Heart left ventricle (tissue), 16 donors: ENCODE data around the gene IFT57. TPM values are rescaled to one million over a fixed set of nuclear protein-coding genes. Genes with fewer than 3 reads are reported as not detected.

ENCODE experiments used
- ATAC-seq, 4 donors: fragments of 200-7000 bp; cut with Tn5 transposase; one replicate each; pipeline ENCODE4 v1.9.1; 2020 to 2022; ENCODE audit warnings: moderate library complexity in 4 of 4, mild to moderate bottlenecking in 3 of 4, moderate number of reproducible peaks in 1 of 4
- DNase-seq, 5 donors: peaks; one replicate each; pipeline ENCODE4 v3.0.0-alpha.2; 2020
- H3K27ac ChIP-seq, 12 donors: fragments of 200-600 bp; sonication (generic) in 4 of 12; one replicate each; pipeline versions ENCODE4 v1.5.0 to v1.8.0; 2016 to 2022; ENCODE audit warnings: mild to moderate bottlenecking in 2 of 12
- H3K27me3 ChIP-seq, 9 donors: fragments of 200-600 bp; sonication (generic) in 2 of 9; one replicate each; pipeline versions ENCODE4 v1.5.1 to v1.8.0; 2016 to 2022; ENCODE audit warnings: mild to moderate bottlenecking in 3 of 9
- H3K36me3 ChIP-seq, 9 donors: fragments of 200-600 bp; sonication (generic) in 2 of 9; one replicate each; pipeline versions ENCODE4 v1.5.0 to v1.8.0; 2018 to 2022; ENCODE audit warnings: mild to moderate bottlenecking in 2 of 9
- H3K4me1 ChIP-seq, 12 donors: fragments of 200-600 bp; sonication (generic) in 4 of 12; one replicate each; pipeline versions ENCODE4 v1.5.0 to v1.8.0; 2016 to 2022; ENCODE audit warnings: mild to moderate bottlenecking in 3 of 12
- H3K4me3 ChIP-seq, 12 donors: fragments of 200-600 bp; sonication (generic) in 4 of 12; one replicate each; pipeline versions ENCODE4 v1.5.0 to v1.8.0; 2017 to 2022; ENCODE audit warnings: mild to moderate bottlenecking in 9 of 12, moderate library complexity in 4 of 12
- H3K9me3 ChIP-seq, 12 donors: fragments of 200-600 bp; sonication (generic) in 4 of 12; one replicate each; pipeline versions ENCODE4 v1.5.0 to v1.8.0; 2016 to 2022; ENCODE audit warnings: mild to moderate bottlenecking in 1 of 12
- POLR2A ChIP-seq, 2 donors: fragments of 450-650 bp; IDR thresholded peaks; one replicate each; pipeline ENCODE4 v1.6.1; 2017; ENCODE audit warnings: antibody characterized with exemption in 2 of 2, mild to moderate bottlenecking in 2 of 2, moderate library complexity in 2 of 2
- WGBS, 4 donors: extraction: QIAGEN DNeasy Blood & Tissue Kit in 2 of 4; methylation state at CpG; one replicate each; pipeline versions ENCODE4 v1.1.5 to v1.1.7; 2013 to 2018; 5-methylcytosine and 5-hydroxymethylcytosine counted together
- intact Hi-C, 10 donors: fragments of 100-400 bp; cut with DNase I; formaldehyde crosslinking; loops; one replicate each; pipeline versions ENCODE4 v1.11.1 to v1.14.2; 2022
- polyA plus RNA-seq, 2 donors: library from polyadenylated mRNA; stranded (reverse); fragments of 200-250 nt; gene quantifications; one replicate each; pipeline ENCODE4 v1.2.3, GENCODE V29; 2013
- total RNA-seq, 9 donors: library from RNA; depleted of rRNA in 2 of 9; stranded (reverse); fragments of >200 nt in 2 of 9; fragmentation: NEBNext Ultra II Directional in 3 of 9; extraction: Animal tissue kit (Norgen Biotek cat#: 25700) in 3 of 9; gene quantifications; one replicate each; pipeline versions ENCODE4 v1.1.0 to v1.2.4, GENCODE V29; 2016 to 2023
- TF ChIP-seq, protein P1 (sequence below), 12 donors: fragments of 200-600 bp; sonication (generic) in 4 of 12; IDR thresholded peaks; one replicate each; pipeline versions ENCODE4 v1.5.0 to v1.8.0; 2018 to 2022; ENCODE audit warnings: antibody characterized with exemption in 12 of 12, mild to moderate bottlenecking in 5 of 12
- donor health status: ischemic (EF 13 %, LVEDD 7.1; RV severe dilation, severe dysfunction).
- donor health status: healthy with polysubstance abuse.
- donor health status: DM: no; HTN: yes; CAD: no.
- donor health status: DM: no; HTN: no; CAD: no.
- donor health status: ischemic (EF 25% LVEDD 6.9; RV normal size, moderate dysfunction).
- donor health status: ischemic (EF 25% LVEDD 5.7; RV mildly dilated, moderate dysfunction).
- donor health status: healthy.
- donor health status: DM: yes; HTN: yes; CAD: no.
- donor health status: ischemic (EF 35%, LVEDD 5.7; RV mildly dilated, moderate dysfunction).
- donor health status: nonischemic (EF 11% LVEDD 7.7; RV severe dilation, severe dysfunction).
- donor health status: DM: yes; HTN: yes; CAD: no.
- donor health status: PGD.
- donor health status: ischemic (EF 29% LVEDD 5.4; RV normal size, mild dysfunction).
- donor health status: nonischemic (EF 23%, LVEDD 6.1; RV moderate dilation, normal function).

Gene IFT57
- total and polyA plus RNA-seq, 11 donors = 4.3 to 36.4 (median 22.9) TPM

DNA sequence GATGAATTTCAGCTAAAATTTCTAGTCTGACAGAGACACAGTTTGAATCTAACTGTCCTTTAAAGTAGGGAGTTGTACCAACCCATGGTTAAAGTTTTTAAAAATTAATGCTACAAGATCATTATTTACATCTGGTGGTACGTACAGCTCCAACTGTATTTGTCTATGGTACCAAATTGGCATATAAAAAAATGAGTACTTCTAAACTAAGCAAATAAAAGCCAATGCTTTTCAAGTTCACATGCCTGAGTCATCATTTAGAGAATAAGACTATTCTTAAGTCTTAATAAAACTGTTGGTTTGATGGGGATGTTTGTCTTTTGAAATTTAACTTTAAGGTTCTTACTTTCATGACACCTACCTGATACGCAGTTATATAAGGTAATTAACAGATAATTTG is 21.0 kb upstream of the IFT57 start:
- 88 to 94% (median 91%) methylated on average over 2 of the region's 2 CpGs for WGBS, 4 donors

DNA sequence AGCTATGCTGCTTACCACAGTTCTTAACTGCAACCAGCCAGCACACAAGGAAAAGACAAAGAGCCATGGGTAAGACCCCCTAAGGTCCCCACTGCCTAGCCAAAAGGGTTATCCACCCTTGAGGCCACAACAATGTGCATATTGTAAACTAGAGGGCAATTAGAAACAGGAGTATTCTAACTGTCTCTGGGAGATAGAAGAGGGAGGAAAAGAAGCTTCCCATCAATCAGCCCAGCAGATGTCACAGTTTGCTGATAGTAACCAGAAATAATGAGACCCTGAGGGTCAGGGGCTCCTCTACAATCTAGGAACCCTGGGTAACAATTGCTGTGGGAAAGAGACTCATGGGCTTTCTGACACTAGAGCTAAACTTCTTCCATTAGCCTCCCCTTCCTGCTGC is 20.6 kb upstream of the IFT57 start:
- intact Hi-C loops = no loop called here
- DNase-seq (no peak), ATAC-seq (no peak)
- TF ChIP-seq, protein P1, sequence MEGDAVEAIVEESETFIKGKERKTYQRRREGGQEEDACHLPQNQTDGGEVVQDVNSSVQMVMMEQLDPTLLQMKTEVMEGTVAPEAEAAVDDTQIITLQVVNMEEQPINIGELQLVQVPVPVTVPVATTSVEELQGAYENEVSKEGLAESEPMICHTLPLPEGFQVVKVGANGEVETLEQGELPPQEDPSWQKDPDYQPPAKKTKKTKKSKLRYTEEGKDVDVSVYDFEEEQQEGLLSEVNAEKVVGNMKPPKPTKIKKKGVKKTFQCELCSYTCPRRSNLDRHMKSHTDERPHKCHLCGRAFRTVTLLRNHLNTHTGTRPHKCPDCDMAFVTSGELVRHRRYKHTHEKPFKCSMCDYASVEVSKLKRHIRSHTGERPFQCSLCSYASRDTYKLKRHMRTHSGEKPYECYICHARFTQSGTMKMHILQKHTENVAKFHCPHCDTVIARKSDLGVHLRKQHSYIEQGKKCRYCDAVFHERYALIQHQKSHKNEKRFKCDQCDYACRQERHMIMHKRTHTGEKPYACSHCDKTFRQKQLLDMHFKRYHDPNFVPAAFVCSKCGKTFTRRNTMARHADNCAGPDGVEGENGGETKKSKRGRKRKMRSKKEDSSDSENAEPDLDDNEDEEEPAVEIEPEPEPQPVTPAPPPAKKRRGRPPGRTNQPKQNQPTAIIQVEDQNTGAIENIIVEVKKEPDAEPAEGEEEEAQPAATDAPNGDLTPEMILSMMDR (IDR thresholded peaks at IDR 0.05) = no peak
- TF ChIP-seq POLR2A (IDR thresholded peaks at IDR 0.05) = no peak
- no peaks in the 10 kb centered on the region for H3K36me3 ChIP-seq
- H3K9me3 ChIP-seq = no peaks in the 10 kb centered on the region
- no peak overlapping the region for H3K27ac ChIP-seq
- H3K4me3 ChIP-seq = no peak overlapping the region
- no peaks in the 10 kb centered on the region for H3K4me1 ChIP-seq
- no peaks in the 10 kb centered on the region for H3K27me3 ChIP-seq

More for the DNA sequence above, 21.0 kb upstream of the IFT57 start:
- ATAC-seq = no peak
- no peaks in the 10 kb centered on the region for H3K9me3 ChIP-seq
- intact Hi-C loops = no loop called here
- no peak for DNase-seq
- no peak overlapping the region for H3K4me3 ChIP-seq
- no peaks in the 10 kb centered on the region for H3K4me1 ChIP-seq
- TF ChIP-seq, protein P1 (IDR thresholded peaks at IDR 0.05) = no peak
- TF ChIP-seq POLR2A (IDR thresholded peaks at IDR 0.05) = no peak
- H3K27me3 ChIP-seq = no peaks in the 10 kb centered on the region
- H3K36me3 ChIP-seq = no peaks in the 10 kb centered on the region
- no peak overlapping the region for H3K27ac ChIP-seq

DNA sequence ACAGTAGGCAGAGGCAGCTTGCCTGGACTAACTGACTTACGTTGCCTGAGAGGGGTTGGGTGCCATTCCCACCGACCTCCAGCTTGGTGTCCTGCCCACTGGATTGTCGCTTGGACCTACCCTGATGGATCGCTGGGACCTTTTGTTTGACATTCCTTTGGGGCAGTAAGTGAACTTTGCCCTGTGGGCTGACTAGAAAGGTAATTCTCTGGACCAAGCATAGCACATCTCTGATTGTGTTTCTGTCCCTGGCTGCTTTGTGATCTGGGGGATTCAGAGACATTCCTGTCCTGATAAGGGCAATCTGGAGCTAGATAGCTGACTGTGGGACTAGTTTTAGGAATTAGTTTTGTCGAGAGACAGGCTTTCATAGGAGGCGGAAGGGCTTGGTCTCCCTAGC is 19.5 kb upstream of the IFT57 start:
- H3K4me3 ChIP-seq = no peak overlapping the region
- intact Hi-C loops = no loop called here
- H3K9me3 ChIP-seq = no peaks in the 10 kb centered on the region
- H3K4me1 ChIP-seq = no peaks in the 10 kb centered on the region
- no peaks in the 10 kb centered on the region for H3K27me3 ChIP-seq
- ATAC-seq = no peak
- no peaks in the 10 kb centered on the region for H3K36me3 ChIP-seq
- no peak for TF ChIP-seq POLR2A (IDR thresholded peaks at IDR 0.05)
- TF ChIP-seq, protein P1 (IDR thresholded peaks at IDR 0.05) = no peak
- WGBS, 4 donors = 62 to 77% (median 66%) methylated on average over 6 of the region's 6 CpGs
- H3K27ac ChIP-seq = no peak overlapping the region
- DNase-seq = no peak

DNA sequence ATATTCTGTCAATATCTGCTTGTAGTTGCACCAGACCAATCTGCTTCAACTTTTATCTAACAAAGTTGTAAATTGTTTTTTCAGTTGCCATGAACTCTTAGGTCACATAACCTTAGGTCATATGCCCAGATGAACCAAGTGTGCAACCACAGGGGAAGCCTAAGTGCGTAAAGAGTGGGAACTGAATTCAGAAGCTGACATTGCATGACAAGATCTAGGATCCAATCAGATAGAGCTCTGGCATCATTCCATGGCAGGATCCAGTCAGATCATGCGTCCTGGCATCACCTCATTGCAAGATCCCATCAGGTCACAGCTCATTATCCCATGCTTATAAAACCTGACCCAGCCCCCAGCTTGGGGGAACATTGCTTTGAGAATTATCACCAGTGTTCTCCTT is 18.9 kb upstream of the IFT57 start:
- WGBS, 4 donors = 77 to 90% (median 85%) methylated on average over 2 of the region's 2 CpGs
- ATAC-seq (no peak), DNase-seq (no peak)
- intact Hi-C loops = no loop called here
- Histone ChIP-seq H3K4me3 (no peak overlapping the region), H3K9me3 (no peaks in the 10 kb centered on the region), H3K27me3 (no peaks in the 10 kb centered on the region), H3K27ac (no peak overlapping the region), H3K4me1 (no peaks in the 10 kb centered on the region), H3K36me3 (no peaks in the 10 kb centered on the region)
- TF ChIP-seq, protein P1 (IDR thresholded peaks at IDR 0.05) = no peak
- TF ChIP-seq POLR2A (IDR thresholded peaks at IDR 0.05) = no peak
